Tibial artery (tissue), 4 donors: Measurements from ENCODE around the gene FOXN4.

ENCODE experiments used
- DNase-seq, 2 donors: peaks; one replicate each; pipeline ENCODE4 v3.0.0-alpha.2; 2019
- H3K27ac ChIP-seq, 2 donors: fragments of 200-600 bp; sonication (generic) in 1 of 2; 1 replicate in 1 of 2; 2 replicates in 1 of 2; pipeline ENCODE4 v1.5.1; 2018 to 2019; ENCODE audit warnings: mild to moderate bottlenecking in 1 of 2
- H3K27me3 ChIP-seq, 2 donors: fragments of 200-600 bp; sonication (generic) in 1 of 2; one replicate each; pipeline versions ENCODE4 v1.5.1 to v1.6.0; 2016 to 2019
- H3K36me3 ChIP-seq, 3 donors: fragments of 200-600 bp; sonication (generic) in 2 of 3; one replicate each; pipeline ENCODE4 v1.5.1; 2016 to 2019; ENCODE audit warnings: mild to moderate bottlenecking in 2 of 3
- H3K4me1 ChIP-seq, 4 donors: fragments of 200-600 bp; sonication (generic) in 2 of 4; 1 replicate in 3 of 4; 2 replicates in 1 of 4; pipeline ENCODE4 v1.5.1; 2016 to 2019
- H3K4me3 ChIP-seq, 2 donors: fragments of 200-600 bp; sonication (generic) in 1 of 2; 1 replicate in 1 of 2; 2 replicates in 1 of 2; pipeline ENCODE4 v1.5.1; 2018 to 2019; ENCODE audit warnings: mild to moderate bottlenecking in 2 of 2
- H3K9me3 ChIP-seq, 3 donors: fragments of 200-600 bp; sonication (generic) in 1 of 3; one replicate each; pipeline ENCODE4 v1.5.1; 2016 to 2019
- CTCF ChIP-seq, 2 experiments: fragments of 200-600 bp in 1 of 2; fragments of 450-650 bp in 1 of 2; IDR thresholded peaks; one replicate each; pipeline ENCODE4 v1.5.1; 2017 to 2019; ENCODE audit warnings: antibody characterized with exemption in 2 of 2, mild to moderate bottlenecking in 1 of 2, moderate library complexity in 1 of 2
- intact Hi-C: fragments of 100-400 bp; cut with DNase I; formaldehyde crosslinking; loops from one replicate; pipeline ENCODE4 v1.15.0; 2023; ENCODE audit warnings: low total_unique reads

The FOXN4 gene

GRCh38 chr12:109347589-109347988 lies 38.5 kb upstream of the FOXN4 start, which contains the start of gene MYO1H:
Gene MYO1H (plus strand): TSS chr12:109347900. CDS start chr12:109347961, 61 bp downstream.
- H3K9me3 ChIP-seq, result no peaks in the 10 kb centered on the region
- H3K27ac ChIP-seq, result no peak within 1 kb of the TSS
- no peaks in the 10 kb centered on the region for H3K36me3 ChIP-seq
- H3K4me1 ChIP-seq, result no peaks in the 10 kb centered on the region
- DNase-seq, result no peak
- H3K4me3 ChIP-seq, result no peak within 1 kb of the TSS
- H3K27me3 ChIP-seq, result peaks cover 0 to 6% of the 10 kb centered on the region in 2 donors
- TF ChIP-seq CTCF (IDR thresholded peaks at IDR 0.05), result no peak
- intact Hi-C loops, result no loop called here

- Histone ChIP-seq H3K9me3 (no peaks in the 10 kb centered on the region), H3K36me3 (no peaks in the 10 kb centered on the region), H3K4me3 (no peak overlapping the region), H3K27ac (no peak overlapping the region), H3K4me1 (no peaks in the 10 kb centered on the region), H3K27me3 (peaks cover 0 to 4% of the 10 kb centered on the region in 2 donors)
- DNase-seq, result no peak
- no peak for TF ChIP-seq CTCF (IDR thresholded peaks at IDR 0.05)
- intact Hi-C loops, result no loop called here
Measured at GRCh38 chr12:109346920-109347319, 37.8 kb upstream of the FOXN4 start.

GRCh38 chr12:109345428-109345827 lies 36.3 kb upstream of the FOXN4 start:
- H3K36me3 ChIP-seq, result no peaks in the 10 kb centered on the region
- no peak for TF ChIP-seq CTCF (IDR thresholded peaks at IDR 0.05)

GRCh38 chr12:109343677-109344076 lies 34.6 kb upstream of the FOXN4 start:
- Histone ChIP-seq H3K27ac (no peak overlapping the region), H3K27me3 (peaks cover 0 to 4% of the 10 kb centered on the region in 2 donors), H3K9me3 (no peaks in the 10 kb centered on the region), H3K4me1 (no peaks in the 10 kb centered on the region), H3K4me3 (no peak overlapping the region), H3K36me3 (no peaks in the 10 kb centered on the region)
- intact Hi-C loops, result no loop called here
- no peak for TF ChIP-seq CTCF (IDR thresholded peaks at IDR 0.05)
- DNase-seq, result no peak

More at GRCh38 chr12:109345428-109345827, 36.3 kb upstream of the FOXN4 start:
- Histone ChIP-seq H3K27ac (no peak overlapping the region), H3K9me3 (no peaks in the 10 kb centered on the region), H3K4me3 (no peak overlapping the region), H3K27me3 (peaks cover 0 to 8% of the 10 kb centered on the region in 2 donors), H3K4me1 (no peaks in the 10 kb centered on the region)
- no peak for DNase-seq
- intact Hi-C loops, result no loop called here

- H3K36me3 ChIP-seq, result no peaks in the 10 kb centered on the region
- no peaks in the 10 kb centered on the region for H3K4me1 ChIP-seq
- no peak for TF ChIP-seq CTCF (IDR thresholded peaks at IDR 0.05)
- H3K9me3 ChIP-seq, result no peaks in the 10 kb centered on the region
- peaks cover 0 to 15% of the 10 kb centered on the region in 2 donors for H3K27me3 ChIP-seq
- no peak overlapping the region for H3K4me3 ChIP-seq
- no peak for DNase-seq
- intact Hi-C loops, result no loop called here
- no peak overlapping the region for H3K27ac ChIP-seq
Measured at GRCh38 chr12:109336593-109336992, 27.5 kb upstream of the FOXN4 start.

- intact Hi-C loops, result no loop called here
- Histone ChIP-seq H3K9me3 (no peaks in the 10 kb centered on the region), H3K36me3 (no peaks in the 10 kb centered on the region), H3K27me3 (peaks cover 0 to 11% of the 10 kb centered on the region in 2 donors), H3K4me3 (no peak overlapping the region), H3K27ac (no peak overlapping the region), H3K4me1 (no peaks in the 10 kb centered on the region)
- no peak for DNase-seq
- TF ChIP-seq CTCF (IDR thresholded peaks at IDR 0.05), result no peak
Measured at GRCh38 chr12:109334887-109335286, 25.8 kb upstream of the FOXN4 start.
